ENCODE data around the gene EMX2.

- TF ChIP-seq POLR2A (IDR thresholded peaks at IDR 0.05), result no peak
- TF ChIP-seq, protein P1, sequence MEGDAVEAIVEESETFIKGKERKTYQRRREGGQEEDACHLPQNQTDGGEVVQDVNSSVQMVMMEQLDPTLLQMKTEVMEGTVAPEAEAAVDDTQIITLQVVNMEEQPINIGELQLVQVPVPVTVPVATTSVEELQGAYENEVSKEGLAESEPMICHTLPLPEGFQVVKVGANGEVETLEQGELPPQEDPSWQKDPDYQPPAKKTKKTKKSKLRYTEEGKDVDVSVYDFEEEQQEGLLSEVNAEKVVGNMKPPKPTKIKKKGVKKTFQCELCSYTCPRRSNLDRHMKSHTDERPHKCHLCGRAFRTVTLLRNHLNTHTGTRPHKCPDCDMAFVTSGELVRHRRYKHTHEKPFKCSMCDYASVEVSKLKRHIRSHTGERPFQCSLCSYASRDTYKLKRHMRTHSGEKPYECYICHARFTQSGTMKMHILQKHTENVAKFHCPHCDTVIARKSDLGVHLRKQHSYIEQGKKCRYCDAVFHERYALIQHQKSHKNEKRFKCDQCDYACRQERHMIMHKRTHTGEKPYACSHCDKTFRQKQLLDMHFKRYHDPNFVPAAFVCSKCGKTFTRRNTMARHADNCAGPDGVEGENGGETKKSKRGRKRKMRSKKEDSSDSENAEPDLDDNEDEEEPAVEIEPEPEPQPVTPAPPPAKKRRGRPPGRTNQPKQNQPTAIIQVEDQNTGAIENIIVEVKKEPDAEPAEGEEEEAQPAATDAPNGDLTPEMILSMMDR (IDR thresholded peaks at IDR 0.05), result no peak
These were observed 10.2 kb downstream of the EMX2 start for GRCh38 chr10:117552701-117553141.

Data from Peyer's patch (tissue), 4 donors.